Retinal pigment epithelial cell (primary cell): ENCODE data around the gene OSGEP.

ENCODE experiments used
- DNase-seq: peaks from one replicate; pipeline ENCODE4 v3.0.0-alpha.2; 2010; ENCODE audit warnings: low read depth
- H3K4me3 ChIP-seq: 2 replicates; pipeline ENCODE4 v1.5.1; 2011; ENCODE audit warnings: mild to moderate bottlenecking, low read length, control low read depth, moderate library complexity
- CTCF ChIP-seq: conservative IDR thresholded peaks from 2 replicates; pipeline ENCODE4 v1.5.1; 2011; ENCODE audit warnings: low read depth, low read length, control low read depth, inconsistent platforms

OSGEP gene

GRCh38 chr14:20486684-20487395 is 32.2 kb upstream of the OSGEP start:
- no peak for TF ChIP-seq CTCF
- no peak overlapping the region for H3K4me3 ChIP-seq
- no peak for DNase-seq

- no peak for DNase-seq
- H3K4me3 ChIP-seq, result no peak overlapping the region
- no peak for TF ChIP-seq CTCF
These were observed 31.3 kb upstream of the OSGEP start for GRCh38 chr14:20485900-20486299.

- TF ChIP-seq CTCF, result no peak
- no peak for DNase-seq
- no peak overlapping the region for H3K4me3 ChIP-seq
These were observed 27.8 kb upstream of the OSGEP start for GRCh38 chr14:20482382-20482781.

- TF ChIP-seq CTCF, result no peak
- no peak overlapping the region for H3K4me3 ChIP-seq
- DNase-seq, result no peak
These were observed 24.3 kb upstream of the OSGEP start for GRCh38 chr14:20478894-20479293.

GRCh38 chr14:20477211-20477876 is 22.7 kb upstream of the OSGEP start:
- H3K4me3 ChIP-seq, result no peak overlapping the region
- TF ChIP-seq CTCF, result no peak
- DNase-seq, result no peak

GRCh38 chr14:20476776-20477175 is 22.2 kb upstream of the OSGEP start:
- no peak for DNase-seq
- no peak for TF ChIP-seq CTCF
- H3K4me3 ChIP-seq, result no peak overlapping the region
